GM19452 (cell line): ENCODE results near the gene ATP1A3.

ENCODE experiments used
- ATAC-seq: cut with Tn5 transposase; IDR thresholded peaks from one replicate; pipeline ENCODE4 v1.9.1; 2021; ENCODE audit not compliant: unreplicated experiment

Gene ATP1A3

GRCh38 chr19:41930926-41931592, 63.0 kb downstream of the ATP1A3 start:
- ATAC-seq: no peak

- no peak for ATAC-seq
Observed at GRCh38 chr19:41930322-41930722, 63.7 kb downstream of the ATP1A3 start.

GRCh38 chr19:41929536-41930071, 64.4 kb downstream of the ATP1A3 start:
- ATAC-seq: no peak

- no peak for ATAC-seq
Observed at GRCh38 chr19:41928754-41929535, 65.1 kb downstream of the ATP1A3 start.

- no peak for ATAC-seq
Observed at GRCh38 chr19:41928221-41928683, 65.8 kb downstream of the ATP1A3 start, which contains the start of gene ERFL. TSS of gene ERFL (minus strand) at chr19:41928449. CDS start at chr19:41912919, 15,530 bp downstream.

GRCh38 chr19:41927497-41928192, 66.4 kb downstream of the ATP1A3 start:
- no peak for ATAC-seq

GRCh38 chr19:41926763-41927496, 67.1 kb downstream of the ATP1A3 start:
- no peak for ATAC-seq

GRCh38 chr19:41926028-41926762, 67.8 kb downstream of the ATP1A3 start:
- ATAC-seq: no peak

GRCh38 chr19:41925208-41926003, 68.6 kb downstream of the ATP1A3 start:
- no peak for ATAC-seq

- ATAC-seq: no peak
Observed at GRCh38 chr19:41924151-41925145, 69.6 kb downstream of the ATP1A3 start.

GRCh38 chr19:41923045-41923788, 70.8 kb downstream of the ATP1A3 start:
- no peak for ATAC-seq

GRCh38 chr19:41922585-41922984, 71.4 kb downstream of the ATP1A3 start:
- no peak for ATAC-seq

- no peak for ATAC-seq
Observed at GRCh38 chr19:41921577-41922576, 72.2 kb downstream of the ATP1A3 start.

GRCh38 chr19:41920882-41921576, 73.0 kb downstream of the ATP1A3 start:
- no peak for ATAC-seq

- ATAC-seq: no peak
Observed at GRCh38 chr19:41919948-41920712, 73.9 kb downstream of the ATP1A3 start.
